ENCODE results near the gene ST6GAL1.
"Not testable (repeated sequence)": the region's sequence is repeated elsewhere in the genome, so short reads cannot be mapped to it uniquely, and the experiment has no call there.

ST6GAL1 gene

GRCh38 chr3:186946756-186947375 is 16.5 kb downstream of the ST6GAL1 start:
- DNase-seq: no peak

GRCh38 chr3:186949281-186949982 is 19.1 kb downstream of the ST6GAL1 start:
- no peak for DNase-seq

GRCh38 chr3:186950402-186951093 is 20.2 kb downstream of the ST6GAL1 start:
- DNase-seq: no peak

GRCh38 chr3:186951640-186952552 is 21.6 kb downstream of the ST6GAL1 start:
- no peak for DNase-seq

- DNase-seq: no peak
Measured at GRCh38 chr3:186953011-186953487, 22.7 kb downstream of the ST6GAL1 start.

- not testable (repeated sequence) for DNase-seq
Measured at GRCh38 chr3:186953992-186954699, 23.8 kb downstream of the ST6GAL1 start.

GRCh38 chr3:186955898-186956696 is 25.8 kb downstream of the ST6GAL1 start:
- no peak for DNase-seq

GRCh38 chr3:186959029-186959624 is 28.8 kb downstream of the ST6GAL1 start:
- DNase-seq: no peak

GRCh38 chr3:186960347-186960746 is 30.0 kb downstream of the ST6GAL1 start:
- DNase-seq: no peak

- DNase-seq: no peak
Measured at GRCh38 chr3:186962445-186962844, 32.1 kb downstream of the ST6GAL1 start.

- no peak for DNase-seq
Measured at GRCh38 chr3:186963636-186964035, 33.3 kb downstream of the ST6GAL1 start.

- DNase-seq: no peak
Measured at GRCh38 chr3:186964071-186964470, 33.7 kb downstream of the ST6GAL1 start.

- no peak for DNase-seq
Measured at GRCh38 chr3:186964616-186965015, 34.3 kb downstream of the ST6GAL1 start.

GRCh38 chr3:186965141-186965879 is 35.0 kb downstream of the ST6GAL1 start:
- DNase-seq: no peak

GRCh38 chr3:186966406-186966805 is 36.1 kb downstream of the ST6GAL1 start:
- DNase-seq: no peak

- not testable (repeated sequence) for DNase-seq
Measured at GRCh38 chr3:186967236-186967635, 36.9 kb downstream of the ST6GAL1 start.

- DNase-seq: no peak
Measured at GRCh38 chr3:186967686-186968085, 37.4 kb downstream of the ST6GAL1 start.

GRCh38 chr3:186969607-186970006 is 39.3 kb downstream of the ST6GAL1 start:
- DNase-seq: no peak

GRCh38 chr3:186971106-186971505 is 40.8 kb downstream of the ST6GAL1 start:
- not testable (repeated sequence) for DNase-seq

GRCh38 chr3:186971578-186971977 is 41.3 kb downstream of the ST6GAL1 start:
- DNase-seq: no peak
